Mesendoderm (in vitro differentiated cells): Measurements from ENCODE around the gene FGG.

Source experiments
- DNase-seq: peaks from one replicate; pipeline ENCODE4 v3.0.0; 2013
- H2AK5ac ChIP-seq: 2 replicates; pipeline ENCODE4 v1.6.1; 2013; ENCODE audit warnings: low read length, inconsistent platforms
- H2BK120ac ChIP-seq: 2 replicates; pipeline ENCODE4 v1.6.1; 2013; ENCODE audit warnings: low read depth, mild to moderate bottlenecking, low read length, moderate library complexity, mixed read lengths
- H2BK15ac ChIP-seq: replicated peaks from 2 replicates; pipeline ENCODE4 v1.6.1; 2013; ENCODE audit warnings: low read depth, mild to moderate bottlenecking, moderate library complexity
- H2BK5ac ChIP-seq: 2 replicates; pipeline ENCODE4 v1.6.1; 2013; ENCODE audit warnings: low read length, inconsistent platforms
- H3K18ac ChIP-seq: 2 replicates; pipeline ENCODE4 v1.6.1; 2013; ENCODE audit warnings: mild to moderate bottlenecking, low read length, mixed read lengths
- H3K23ac ChIP-seq: one replicate; pipeline ENCODE4 v1.6.1; 2013; ENCODE audit warnings: low read length
- H3K27ac ChIP-seq: 2 replicates; pipeline ENCODE4 v1.5.1; 2013; ENCODE audit warnings: low read depth, mild to moderate bottlenecking, inconsistent platforms, low read length, moderate library complexity
- H3K27me3 ChIP-seq: 2 replicates; pipeline ENCODE4 v1.6.1; 2013; ENCODE audit warnings: low read length, control low read depth, mild to moderate bottlenecking, inconsistent platforms; ENCODE audit not compliant: insufficient read depth, poor library complexity
- H3K36me3 ChIP-seq: 2 replicates; pipeline ENCODE4 v1.6.1; 2013; ENCODE audit warnings: low read length, inconsistent platforms; ENCODE audit not compliant: control insufficient read depth, insufficient read depth
- H3K4ac ChIP-seq: one replicate; pipeline ENCODE4 v1.6.1; 2013; ENCODE audit warnings: low read depth, mild to moderate bottlenecking, low read length, moderate library complexity
- H3K4me1 ChIP-seq: 2 replicates; pipeline ENCODE4 v1.6.1; 2013; ENCODE audit warnings: low read depth, low read length, inconsistent platforms; ENCODE audit not compliant: control insufficient read depth
- H3K4me2 ChIP-seq: 2 replicates; pipeline ENCODE4 v1.6.1; 2013; ENCODE audit warnings: low read length
- H3K4me3 ChIP-seq: 2 replicates; pipeline ENCODE4 v1.5.1; 2013; ENCODE audit warnings: mild to moderate bottlenecking, low read length
- H3K56ac ChIP-seq: one replicate; pipeline ENCODE4 v1.6.1; 2013; ENCODE audit warnings: low read length
- H3K79me1 ChIP-seq: 2 replicates; pipeline ENCODE4 v1.6.1; 2013; ENCODE audit warnings: low read length, inconsistent platforms
- H3K79me2 ChIP-seq: 2 replicates; pipeline ENCODE4 v1.6.1; 2013; ENCODE audit warnings: mild to moderate bottlenecking, low read length; ENCODE audit not compliant: control insufficient read depth, insufficient read depth
- H3K9ac ChIP-seq: 2 replicates; pipeline ENCODE4 v1.6.1; 2013; ENCODE audit warnings: low read length, inconsistent platforms
- H4K5ac ChIP-seq: one replicate; pipeline ENCODE4 v1.6.1; 2013; ENCODE audit warnings: low read length
- H4K8ac ChIP-seq: one replicate; pipeline ENCODE4 v1.6.1; 2013; ENCODE audit warnings: low read depth, mild to moderate bottlenecking, control low read depth, low read length, moderate library complexity
- WGBS: extraction: QIAGEN DNeasy Blood & Tissue Kit; methylation state at CpG from one replicate; pipeline ENCODE4 v1.1.7; 2013; ENCODE audit warnings: low lambda C conversion rate, missing lambda C conversion rate; ENCODE audit not compliant: insufficient coverage; ENCODE audit errors: extremely low coverage; 5-methylcytosine and 5-hydroxymethylcytosine counted together

The FGG gene

DNA sequence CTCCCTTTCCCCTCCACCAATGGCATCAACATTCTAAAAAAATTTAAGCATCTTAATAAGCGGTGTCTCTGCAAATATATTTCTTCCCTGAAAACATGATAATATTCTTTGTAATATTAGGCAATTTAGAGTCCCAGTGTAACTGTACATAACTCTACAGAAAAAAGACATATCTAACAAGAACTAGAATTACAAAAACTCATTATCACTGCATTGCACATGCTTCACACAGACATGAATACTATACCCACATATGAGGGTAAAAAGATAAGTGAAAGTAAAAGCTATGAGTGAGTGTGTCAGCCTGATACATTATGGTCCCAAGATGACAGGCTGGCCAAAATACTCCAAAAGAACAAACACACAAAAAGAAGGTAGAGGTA is 52.0 kb downstream of the FGG start:
- Histone ChIP-seq H3K9ac (no peak overlapping the region), H2BK5ac (no peak overlapping the region), H3K79me2 (no peaks in the 10 kb centered on the region), H3K4me1 (no peaks in the 10 kb centered on the region), H3K4ac (no peak overlapping the region), H3K27ac (no peak overlapping the region), H3K4me2 (no peak overlapping the region), H2AK5ac (no peak overlapping the region), H3K18ac (no peak overlapping the region), H3K56ac (no peak overlapping the region), H3K23ac (no peak overlapping the region), H4K8ac (no peak overlapping the region), H3K27me3 (no peaks in the 10 kb centered on the region), H4K5ac (no peak overlapping the region), H3K36me3 (no peaks in the 10 kb centered on the region), H2BK15ac (no peak overlapping the region), H2BK120ac (no peak overlapping the region), H3K4me3 (no peak overlapping the region), H3K79me1 (no peaks in the 10 kb centered on the region)
- no peak for DNase-seq
- WGBS: no CpG with 5 or more reads among the region's 1 CpG

GRCh38 chr4:154559494-154560418 is 52.7 kb downstream of the FGG start:
- Histone ChIP-seq H3K4me3 (no peak overlapping the region), H2BK5ac (no peak overlapping the region), H3K56ac (no peak overlapping the region), H2BK120ac (no peak overlapping the region), H3K4me1 (no peaks in the 10 kb centered on the region), H4K8ac (no peak overlapping the region), H3K27me3 (no peaks in the 10 kb centered on the region), H3K79me2 (no peaks in the 10 kb centered on the region), H2BK15ac (no peak overlapping the region), H2AK5ac (no peak overlapping the region), H3K36me3 (no peaks in the 10 kb centered on the region), H3K4me2 (no peak overlapping the region), H3K27ac (no peak overlapping the region), H4K5ac (no peak overlapping the region), H3K4ac (no peak overlapping the region), H3K79me1 (no peaks in the 10 kb centered on the region), H3K9ac (no peak overlapping the region), H3K18ac (no peak overlapping the region), H3K23ac (no peak overlapping the region)
- WGBS: no CpG with 5 or more reads among the region's 9 CpGs
- DNase-seq: peak; percentile 78

DNA sequence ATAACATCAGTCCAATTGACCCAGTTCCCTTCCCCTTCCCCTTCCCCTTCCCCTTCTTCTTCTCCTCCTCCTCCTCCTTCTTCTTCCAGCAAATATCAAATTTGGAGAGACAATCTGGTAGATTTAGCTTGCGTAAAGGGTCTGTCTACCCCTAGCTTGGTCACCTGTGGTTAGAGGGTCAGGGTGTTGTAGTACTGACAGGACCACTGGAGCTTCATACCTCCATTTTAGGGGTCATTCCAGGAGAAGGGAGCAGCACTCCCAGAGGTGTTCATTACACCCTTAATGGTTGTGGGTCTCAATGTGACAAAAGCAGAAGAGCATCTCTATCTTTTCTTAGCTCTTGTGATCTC is 53.3 kb downstream of the FGG start:
- no peak overlapping the region for H2BK5ac ChIP-seq
- WGBS: no CpG with 5 or more reads among the region's 1 CpG
- H3K4me3 ChIP-seq: no peak overlapping the region
- no peak overlapping the region for H3K4ac ChIP-seq
- H2BK120ac ChIP-seq: no peak overlapping the region
- no peak for DNase-seq
- H3K9ac ChIP-seq: no peak overlapping the region
- no peak overlapping the region for H2AK5ac ChIP-seq
- no peak overlapping the region for H2BK15ac ChIP-seq
- no peak overlapping the region for H3K27ac ChIP-seq
- H3K4me1 ChIP-seq: no peaks in the 10 kb centered on the region
- H4K8ac ChIP-seq: no peak overlapping the region
- no peak overlapping the region for H3K18ac ChIP-seq
- H3K36me3 ChIP-seq: no peaks in the 10 kb centered on the region
- H3K4me2 ChIP-seq: no peak overlapping the region
- no peak overlapping the region for H4K5ac ChIP-seq
- H3K23ac ChIP-seq: no peak overlapping the region
- no peaks in the 10 kb centered on the region for H3K79me2 ChIP-seq
- H3K27me3 ChIP-seq: no peaks in the 10 kb centered on the region
- H3K79me1 ChIP-seq: no peaks in the 10 kb centered on the region
- no peak overlapping the region for H3K56ac ChIP-seq
